ENCODE measurements around the gene CNDP2.

- no peak for TF ChIP-seq CTCF (IDR thresholded peaks at IDR 0.05; ENCODE audit: insufficient read depth, low read length, poor library complexity, severe bottlenecking)
- TF ChIP-seq EZH2phosphoT487 (conservative IDR thresholded peaks at IDR 0.05; ENCODE audit: low read length), result no peak
Observed at GRCh38 chr18:74524097-74524496, 27.9 kb downstream of the CNDP2 start.

All from SU-DHL-6 (cell line).